ENCODE data around the gene CARNS1. TPM values are rescaled to one million over a fixed set of nuclear protein-coding genes. Genes with fewer than 3 reads are reported as not detected.

CARNS1 gene
- polyA plus RNA-seq, 1 of the 3 experiments (the other 2 are of a cell fraction) = 0.23 TPM

GRCh38 chr11:67439321-67440228 is 24.1 kb downstream of the CARNS1 start:
- 92% methylated on average over 24 of the region's 31 CpGs for WGBS (ENCODE audit: low lambda C conversion rate)
- Histone ChIP-seq H3K9me3 (no peaks in the 10 kb centered on the region), H3K27ac (ENCODE audit: low read depth in 2 of 2, low read length in 1 of 2) (no peak overlapping the region), H3K79me2 (ENCODE audit: insufficient read depth) (peaks cover 12% of the 10 kb centered on the region; the same call in 1 of the 2 replicates), H3K36me3 (replicated peaks in 1 of 2; ENCODE audit: control insufficient read depth in 1 of 2, insufficient read depth in 2 of 2, low read length in 1 of 2) (peaks cover 0 to 34% of the 10 kb centered on the region in 2 experiments), H2AFZ (ENCODE audit: low read depth) (no peak overlapping the region), H3K4me2 (no peak overlapping the region), H3K4me3 (ENCODE audit: low read depth in 2 of 2, low read length in 1 of 2) (no peak overlapping the region), H4K20me1 (ENCODE audit: insufficient read depth) (no peaks in the 10 kb centered on the region), H3K9me2 (no peaks in the 10 kb centered on the region), H3K4me1 (ENCODE audit: control insufficient read depth in 1 of 2, insufficient read depth in 2 of 2, low read depth in 1 of 2, low read length in 1 of 2) (peaks cover 4 to 11% of the 10 kb centered on the region in 2 experiments; a peak in 3 of 4 replicates), H3K9ac (no peak overlapping the region), H3K27me3 (ENCODE audit: insufficient read depth) (no peaks in the 10 kb centered on the region), H3F3A (replicated peaks; ENCODE audit: insufficient read depth) (no peaks in the 10 kb centered on the region)
- no peak for DNase-seq
- TF ChIP-seq NFIC (IDR thresholded peaks at IDR 0.05; ENCODE audit: borderline replicate concordance) (peak; percentile 40; the same call in 1 of the 2 replicates), CTCF (IDR thresholded peaks at IDR 0.05) (peak; percentile 44)
- TF ChIP-seq, protein P1, sequence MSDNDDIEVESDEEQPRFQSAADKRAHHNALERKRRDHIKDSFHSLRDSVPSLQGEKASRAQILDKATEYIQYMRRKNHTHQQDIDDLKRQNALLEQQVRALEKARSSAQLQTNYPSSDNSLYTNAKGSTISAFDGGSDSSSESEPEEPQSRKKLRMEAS (IDR thresholded peaks at IDR 0.05; ENCODE audit: low read depth) = no peak
- ChIA-PET POLR2A (no interaction called here), CTCF (interaction anchor here (1.0 kb wide), 2 partner anchors 10 to 48 kb away, joined by 3 read pairs; partner anchors contain the start of gene RAD9A)

- H3K4me2 ChIP-seq = no peak overlapping the region
- no peaks in the 10 kb centered on the region for H3K9me2 ChIP-seq
- no peak overlapping the region for H2AFZ ChIP-seq (ENCODE audit: low read depth)
- 92% methylated on average over 9 of the region's 17 CpGs for WGBS (ENCODE audit: low lambda C conversion rate)
- H3K9ac ChIP-seq = no peak overlapping the region
- peaks cover 4 to 11% of the 10 kb centered on the region in 2 experiments; a peak in 3 of 4 replicates for H3K4me1 ChIP-seq (ENCODE audit: control insufficient read depth in 1 of 2, insufficient read depth in 2 of 2, low read depth in 1 of 2, low read length in 1 of 2)
- DNase-seq = no peak
- H3K27me3 ChIP-seq (ENCODE audit: insufficient read depth) = no peaks in the 10 kb centered on the region
- H3F3A ChIP-seq (replicated peaks; ENCODE audit: insufficient read depth) = no peaks in the 10 kb centered on the region
- no peaks in the 10 kb centered on the region for H3K9me3 ChIP-seq
- H3K36me3 ChIP-seq (replicated peaks in 1 of 2; ENCODE audit: control insufficient read depth in 1 of 2, insufficient read depth in 2 of 2, low read length in 1 of 2) = peaks cover 0 to 31% of the 10 kb centered on the region in 2 experiments
- ChIA-PET CTCF (no interaction called here), POLR2A (interaction anchor here (0.7 to 1.7 kb wide), 2 partner anchors 12 to 39 kb away, joined by 3 to 4 read pairs; partner anchors contain the start of genes PPP1CA and RPS6KB2)
- peaks cover 12% of the 10 kb centered on the region; the same call in 1 of the 2 replicates for H3K79me2 ChIP-seq (ENCODE audit: insufficient read depth)
- no peak overlapping the region for H3K4me3 ChIP-seq (ENCODE audit: low read depth in 2 of 2, low read length in 1 of 2)
- TF ChIP-seq TEAD4 (IDR thresholded peaks at IDR 0.05; ENCODE audit: borderline replicate concordance, insufficient read depth) = no peak
- TF ChIP-seq GABPA (IDR thresholded peaks at IDR 0.05; ENCODE audit: low read depth) = no peak
- TF ChIP-seq RFX5 (IDR thresholded peaks at IDR 0.05; ENCODE audit: low read length) = no peak
- no peaks in the 10 kb centered on the region for H4K20me1 ChIP-seq (ENCODE audit: insufficient read depth)
- H3K27ac ChIP-seq (ENCODE audit: low read depth in 2 of 2, low read length in 1 of 2) = no peak overlapping the region
These were observed 25.0 kb downstream of the CARNS1 start for GRCh38 chr11:67440229-67441097.
